GM10266 (cell line): ENCODE data around the gene NGEF.
"Not testable (repeated sequence)": the region's sequence is repeated elsewhere in the genome, so short reads cannot be mapped to it uniquely, and the experiment has no call there.

Source experiments
- DNase-seq: peaks from one replicate; pipeline ENCODE4 v3.0.0; 2012; ENCODE audit errors: extremely low spot score
- TF ChIP-seq, protein P1 (sequence below): IDR thresholded peaks from 2 replicates; pipeline ENCODE4 v1.5.1; 2012; ENCODE audit warnings: mild to moderate bottlenecking, low read depth; ENCODE audit not compliant: control insufficient read depth, insufficient read depth; ENCODE audit errors: missing control alignments

The NGEF gene

DNA sequence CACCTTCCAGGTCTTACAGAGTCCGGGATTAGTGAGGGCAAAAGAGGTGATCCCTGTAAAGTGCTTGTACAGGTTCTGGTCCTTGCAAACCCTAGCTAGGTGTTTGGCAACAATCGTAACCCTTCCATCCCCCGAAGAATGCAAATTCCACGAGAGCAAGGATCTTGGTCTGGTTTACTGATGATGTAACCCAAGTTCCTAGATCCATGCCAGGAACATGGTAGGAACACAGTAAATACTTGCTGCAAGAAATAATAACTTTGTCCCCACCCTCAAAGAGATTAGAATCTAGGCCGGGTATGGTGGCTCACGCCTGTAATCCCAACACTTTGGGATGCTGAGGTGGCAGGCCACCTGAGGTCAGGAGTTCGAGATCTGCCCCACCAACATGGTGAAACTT is 12.7 kb upstream of the NGEF start:
- no peak for DNase-seq
- TF ChIP-seq, protein P1, sequence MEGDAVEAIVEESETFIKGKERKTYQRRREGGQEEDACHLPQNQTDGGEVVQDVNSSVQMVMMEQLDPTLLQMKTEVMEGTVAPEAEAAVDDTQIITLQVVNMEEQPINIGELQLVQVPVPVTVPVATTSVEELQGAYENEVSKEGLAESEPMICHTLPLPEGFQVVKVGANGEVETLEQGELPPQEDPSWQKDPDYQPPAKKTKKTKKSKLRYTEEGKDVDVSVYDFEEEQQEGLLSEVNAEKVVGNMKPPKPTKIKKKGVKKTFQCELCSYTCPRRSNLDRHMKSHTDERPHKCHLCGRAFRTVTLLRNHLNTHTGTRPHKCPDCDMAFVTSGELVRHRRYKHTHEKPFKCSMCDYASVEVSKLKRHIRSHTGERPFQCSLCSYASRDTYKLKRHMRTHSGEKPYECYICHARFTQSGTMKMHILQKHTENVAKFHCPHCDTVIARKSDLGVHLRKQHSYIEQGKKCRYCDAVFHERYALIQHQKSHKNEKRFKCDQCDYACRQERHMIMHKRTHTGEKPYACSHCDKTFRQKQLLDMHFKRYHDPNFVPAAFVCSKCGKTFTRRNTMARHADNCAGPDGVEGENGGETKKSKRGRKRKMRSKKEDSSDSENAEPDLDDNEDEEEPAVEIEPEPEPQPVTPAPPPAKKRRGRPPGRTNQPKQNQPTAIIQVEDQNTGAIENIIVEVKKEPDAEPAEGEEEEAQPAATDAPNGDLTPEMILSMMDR = no peak

- DNase-seq = no peak
- TF ChIP-seq, protein P1 = no peak
Observed at GRCh38 chr2:233023761-233024410, 10.8 kb upstream of the NGEF start.

- TF ChIP-seq, protein P1 = no peak
Observed at GRCh38 chr2:233023007-233023760, 10.1 kb upstream of the NGEF start.

DNA sequence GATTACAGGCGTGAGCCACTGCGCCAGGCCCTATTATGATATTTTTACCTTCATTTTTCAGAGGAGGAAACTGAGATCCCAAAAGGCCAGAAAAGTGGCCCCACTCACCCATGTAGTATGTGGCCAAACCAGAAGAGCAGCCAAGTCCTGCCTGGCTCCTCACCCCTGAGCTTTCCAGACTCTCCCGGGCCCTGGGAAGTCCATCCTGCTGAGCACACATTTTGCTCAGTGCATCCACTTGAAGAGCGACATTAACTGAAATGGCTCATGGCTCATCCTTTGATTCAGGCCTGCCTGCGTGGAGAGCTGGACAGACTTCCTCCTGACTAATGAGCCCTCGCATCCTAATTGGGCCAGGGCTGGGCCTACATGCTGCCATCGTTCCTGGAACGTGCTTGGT is 9.5 kb upstream of the NGEF start:
- DNase-seq = no peak
- TF ChIP-seq, protein P1 = no peak

More at GRCh38 chr2:233023007-233023760, 10.1 kb upstream of the NGEF start:
- no peak for DNase-seq

GRCh38 chr2:233021771-233022170 is 8.7 kb upstream of the NGEF start:
- TF ChIP-seq, protein P1 = no peak
- DNase-seq = no peak

DNA sequence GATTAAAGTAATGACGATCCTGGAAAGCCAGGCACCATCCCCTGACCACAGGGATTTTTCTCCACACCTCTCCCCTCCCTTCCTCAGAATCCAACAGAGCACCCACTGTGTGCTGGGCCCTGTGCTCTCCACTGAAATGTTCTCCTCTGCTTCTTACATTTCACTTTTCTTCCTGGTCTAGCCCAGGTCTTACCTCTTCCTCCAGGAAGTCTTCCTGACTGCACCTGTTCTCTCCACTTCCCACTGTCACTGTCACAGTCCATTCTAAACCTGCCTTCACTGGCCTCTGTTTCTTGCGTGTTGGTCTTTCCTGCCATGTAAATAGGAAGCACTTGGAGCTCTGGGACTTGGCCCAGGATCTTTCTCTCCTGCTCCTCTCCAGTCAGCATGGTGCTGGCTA is 7.4 kb upstream of the NGEF start:
- no peak for DNase-seq
- TF ChIP-seq, protein P1 = no peak

- not testable (repeated sequence) for DNase-seq
Observed at GRCh38 chr2:233019610-233020009, 6.6 kb upstream of the NGEF start.
